Caco-2 (cell line): ENCODE data around the gene ANKRD34C. TPM values are rescaled to one million over a fixed set of nuclear protein-coding genes. Genes with fewer than 3 reads are reported as not detected.

Experiments used
- BruUV-seq: library from RNA; stranded (reverse); fragments of 400-500 nt; replicated peaks from 2 replicates; lab custom pipeline; 2021; lab: Mats Ljungman, UMichigan
- CTCF ChIA-PET: fragments of 300-600 bp; sonication (Branson Sonifier 250); formaldehyde crosslinking; loops from one replicate; lab custom pipeline; 2022; ENCODE audit warnings: antibody characterized with exemption; lab: Charles Lee
- POLR2A ChIA-PET: fragments of 300-600 bp; sonication (Branson Sonifier 250); formaldehyde crosslinking; loops from one replicate; lab custom pipeline; 2022; ENCODE audit warnings: antibody characterized with exemption; lab: Charles Lee
- DNase-seq, 2 experiments: peaks; one replicate each; pipeline versions ENCODE4 v3.0.0 to v3.0.0-alpha.2; 2020 to 2022
- H3K27me3 ChIP-seq: replicated peaks from 2 replicates; pipeline ENCODE4 v1.6.0; 2011; ENCODE audit warnings: low read length; ENCODE audit not compliant: control insufficient read depth, insufficient read depth
- H3K36me3 ChIP-seq: 2 replicates; pipeline ENCODE4 v1.5.1; 2011; ENCODE audit warnings: low read length; ENCODE audit not compliant: control insufficient read depth, insufficient read depth
- H3K4me1 ChIP-seq: fragments of 250-450 bp; sonication (Bioruptor Pico); 2 replicates; pipeline ENCODE4 v1.5.1; 2020; ENCODE audit warnings: mild to moderate bottlenecking
- H3K4me3 ChIP-seq: 2 replicates; pipeline ENCODE4 v1.5.1; 2011; ENCODE audit warnings: low read depth, mild to moderate bottlenecking, control low read depth, low read length
- H3K9me3 ChIP-seq: fragments of 250-450 bp; sonication (Bioruptor Pico); 2 replicates; pipeline ENCODE4 v1.5.1; 2020; ENCODE audit warnings: mild to moderate bottlenecking, moderate library complexity
- H3K27ac Mint-ChIP-seq: one replicate; pipeline ENCODE4 v1.8.0; 2022; ENCODE audit warnings: mixed read lengths; ENCODE audit not compliant: unreplicated experiment
- H3K27me3 Mint-ChIP-seq: one replicate; pipeline ENCODE4 v1.8.0; 2022; ENCODE audit warnings: mixed read lengths; ENCODE audit not compliant: insufficient read depth, unreplicated experiment
- H3K36me3 Mint-ChIP-seq: one replicate; pipeline ENCODE4 v1.8.0; 2022; ENCODE audit warnings: mild to moderate bottlenecking, mixed read lengths; ENCODE audit not compliant: insufficient read depth, unreplicated experiment
- H3K4me1 Mint-ChIP-seq: one replicate; pipeline ENCODE4 v1.8.0; 2022; ENCODE audit warnings: low read depth, mixed read lengths; ENCODE audit not compliant: unreplicated experiment
- H3K4me3 Mint-ChIP-seq: one replicate; pipeline ENCODE4 v1.8.0; 2022; ENCODE audit warnings: mild to moderate bottlenecking, moderate library complexity, mixed read lengths; ENCODE audit not compliant: unreplicated experiment
- H3K9me3 Mint-ChIP-seq: one replicate; pipeline ENCODE4 v1.8.0; 2022; ENCODE audit warnings: mixed read lengths; ENCODE audit not compliant: unreplicated experiment
- intact Hi-C: fragments of 100-400 bp; cut with micrococcal nuclease; formaldehyde crosslinking; loops from one replicate; pipeline ENCODE4 v1.10.0; 2022; ENCODE audit not compliant: unreplicated experiment
- total RNA-seq: library from RNA; stranded (reverse); gene quantifications from 2 replicates; pipeline ENCODE4 v1.2.3, GENCODE V29; 2022
- TF ChIP-seq, protein P1 (sequence below), 2 experiments: fragments of 200-600 bp in 1 of 2; IDR thresholded peaks; 1 replicate in 1 of 2; 2 replicates in 1 of 2; pipeline versions ENCODE4 v1.5.1 to v1.8.0; 2011 to 2022; ENCODE audit warnings: antibody characterized with exemption in 1 of 2, control low read depth in 1 of 2, inconsistent platforms in 1 of 2, low read depth in 1 of 2, low read length in 1 of 2, mild to moderate bottlenecking in 1 of 2, moderate library complexity in 1 of 2; ENCODE audit not compliant: insufficient read depth in 1 of 2, severe bottlenecking in 1 of 2, unreplicated experiment in 1 of 2

The ANKRD34C gene
- total RNA-seq, 1 experiment from 2014 or later = not detected

DNA sequence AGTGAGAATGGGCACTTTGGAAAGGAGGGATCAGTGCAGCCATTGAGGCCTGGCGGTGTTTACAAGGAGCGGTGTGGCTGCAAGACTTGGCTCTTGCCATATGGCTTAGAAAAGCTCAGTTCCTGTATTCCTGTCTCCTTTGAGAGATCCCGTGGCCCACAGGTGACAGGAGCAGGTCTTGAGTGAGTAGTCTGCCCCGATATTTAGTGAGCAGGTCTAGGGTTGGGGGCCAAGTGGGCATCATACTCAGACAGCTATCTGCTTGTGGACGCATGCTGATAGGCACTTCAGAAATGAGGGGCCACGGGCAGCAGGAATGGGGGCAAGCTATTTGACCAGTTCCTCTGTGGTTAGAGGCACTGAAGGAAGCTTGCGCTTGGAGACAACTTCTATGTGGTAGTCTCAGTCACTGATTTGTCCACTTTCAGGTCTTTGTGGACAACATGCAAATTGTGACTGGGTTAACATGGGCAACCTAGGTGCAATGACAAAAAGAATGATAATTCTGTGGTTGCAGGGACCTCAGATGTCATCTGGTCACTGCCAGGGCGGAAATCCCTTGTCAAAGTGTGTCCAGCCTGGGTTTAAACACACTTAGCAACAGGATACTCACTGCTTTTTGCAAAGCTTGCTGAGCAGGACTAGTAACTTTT, 29.5 kb downstream of the ANKRD34C start:
- intact Hi-C loops = no loop called here
- H3K27ac Mint-ChIP-seq = peak overlapping the region; percentile 79
- peaks cover 4% of the 10 kb centered on the region for H3K27me3 Mint-ChIP-seq
- Histone ChIP-seq H3K4me1 (peaks cover 6% of the 10 kb centered on the region; the same call in 1 of the 2 replicates), H3K9me3 (no peaks in the 10 kb centered on the region), H3K27me3 (no peaks in the 10 kb centered on the region; the same call in 1 of the 2 replicates), H3K36me3 (no peaks in the 10 kb centered on the region), H3K4me3 (peak overlapping the region; percentile 80)
- POLR2A ChIA-PET = no interaction called here
- BruUV-seq = TSS peak; percentile 46
- no peak for DNase-seq
- H3K36me3 Mint-ChIP-seq = peaks cover 37% of the 10 kb centered on the region
- H3K9me3 Mint-ChIP-seq = no peaks in the 10 kb centered on the region
- TF ChIP-seq, protein P1, sequence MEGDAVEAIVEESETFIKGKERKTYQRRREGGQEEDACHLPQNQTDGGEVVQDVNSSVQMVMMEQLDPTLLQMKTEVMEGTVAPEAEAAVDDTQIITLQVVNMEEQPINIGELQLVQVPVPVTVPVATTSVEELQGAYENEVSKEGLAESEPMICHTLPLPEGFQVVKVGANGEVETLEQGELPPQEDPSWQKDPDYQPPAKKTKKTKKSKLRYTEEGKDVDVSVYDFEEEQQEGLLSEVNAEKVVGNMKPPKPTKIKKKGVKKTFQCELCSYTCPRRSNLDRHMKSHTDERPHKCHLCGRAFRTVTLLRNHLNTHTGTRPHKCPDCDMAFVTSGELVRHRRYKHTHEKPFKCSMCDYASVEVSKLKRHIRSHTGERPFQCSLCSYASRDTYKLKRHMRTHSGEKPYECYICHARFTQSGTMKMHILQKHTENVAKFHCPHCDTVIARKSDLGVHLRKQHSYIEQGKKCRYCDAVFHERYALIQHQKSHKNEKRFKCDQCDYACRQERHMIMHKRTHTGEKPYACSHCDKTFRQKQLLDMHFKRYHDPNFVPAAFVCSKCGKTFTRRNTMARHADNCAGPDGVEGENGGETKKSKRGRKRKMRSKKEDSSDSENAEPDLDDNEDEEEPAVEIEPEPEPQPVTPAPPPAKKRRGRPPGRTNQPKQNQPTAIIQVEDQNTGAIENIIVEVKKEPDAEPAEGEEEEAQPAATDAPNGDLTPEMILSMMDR (IDR thresholded peaks at IDR 0.05; ENCODE audit: insufficient read depth in 1 of 2, low read depth in 1 of 2, low read length in 1 of 2, severe bottlenecking in 1 of 2, unreplicated experiment in 1 of 2) = no peak
- CTCF ChIA-PET = interaction anchor here (1.1 kb wide), 1 partner anchor 10 kb away, joined by 5 read pairs; no protein-coding TSS in a partner anchor
- H3K4me3 Mint-ChIP-seq = peak overlapping the region; percentile 90
- peaks cover 6% of the 10 kb centered on the region for H3K4me1 Mint-ChIP-seq

DNA sequence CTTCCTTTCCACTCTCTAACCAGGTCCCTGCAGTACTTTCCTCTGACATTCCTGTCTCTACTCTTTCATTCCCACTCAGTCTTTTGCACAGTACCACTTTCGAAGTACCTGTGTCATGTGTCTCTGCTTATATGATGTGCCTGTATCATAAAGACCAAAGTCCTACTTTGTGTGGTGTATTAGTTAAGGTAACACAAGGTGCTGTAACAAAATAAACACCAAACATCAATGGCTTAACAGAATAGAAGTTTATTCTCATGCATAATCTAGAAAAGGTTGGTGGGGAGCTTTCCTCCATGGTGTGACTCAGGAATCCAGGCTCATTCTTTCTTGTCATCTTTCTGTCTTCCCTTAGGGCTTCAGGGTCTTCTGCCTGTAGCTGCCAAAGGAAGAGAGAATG, 31.7 kb downstream of the ANKRD34C start:
- DNase-seq = no peak
- Mint-ChIP-seq H3K4me3 (no peak overlapping the region), H3K27ac (no peak overlapping the region), H3K9me3 (no peaks in the 10 kb centered on the region), H3K36me3 (peaks cover 49% of the 10 kb centered on the region), H3K27me3 (peaks cover 4% of the 10 kb centered on the region), H3K4me1 (peaks cover 6% of the 10 kb centered on the region)
- Histone ChIP-seq H3K9me3 (no peaks in the 10 kb centered on the region), H3K36me3 (no peaks in the 10 kb centered on the region), H3K4me3 (no peak overlapping the region), H3K4me1 (peaks cover 6% of the 10 kb centered on the region; the same call in 1 of the 2 replicates), H3K27me3 (no peaks in the 10 kb centered on the region)
- CTCF ChIA-PET = no interaction called here
- POLR2A ChIA-PET = no interaction called here
- TSS peak; percentile 1 for BruUV-seq
- intact Hi-C loops = no loop called here
- TF ChIP-seq, protein P1 (IDR thresholded peaks at IDR 0.05; ENCODE audit: insufficient read depth in 1 of 2, low read depth in 1 of 2, low read length in 1 of 2, severe bottlenecking in 1 of 2, unreplicated experiment in 1 of 2) = no peak

DNA sequence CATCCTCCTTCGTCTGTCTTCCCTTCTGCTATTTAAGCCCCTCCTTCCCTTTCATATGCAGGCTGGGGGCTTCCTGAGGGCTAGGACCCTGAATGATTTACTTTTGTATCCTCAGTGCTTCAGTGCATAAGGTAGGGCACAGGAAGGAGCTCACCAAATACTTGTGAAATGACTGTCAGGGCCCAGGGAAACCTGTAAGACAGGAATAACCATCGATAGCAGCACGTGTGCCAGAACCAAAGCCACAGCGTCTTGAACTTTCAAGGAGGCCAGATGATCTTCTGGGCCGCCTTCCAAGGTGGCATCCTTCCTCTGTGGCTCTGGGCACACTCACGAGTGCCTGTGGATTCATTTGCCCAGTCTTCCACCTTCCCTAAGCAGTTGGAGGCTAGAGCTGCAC, 32.3 kb downstream of the ANKRD34C start:
- ChIA-PET POLR2A (no interaction called here), CTCF (no interaction called here)
- no TSS peak for BruUV-seq
- no peaks in the 10 kb centered on the region for H3K36me3 ChIP-seq
- no peak overlapping the region for H3K4me3 ChIP-seq
- Mint-ChIP-seq H3K36me3 (peaks cover 49% of the 10 kb centered on the region), H3K9me3 (no peaks in the 10 kb centered on the region), H3K4me3 (no peak overlapping the region), H3K27me3 (peaks cover 4% of the 10 kb centered on the region), H3K27ac (no peak overlapping the region), H3K4me1 (peaks cover 6% of the 10 kb centered on the region)
- intact Hi-C loops = no loop called here
- TF ChIP-seq, protein P1 (IDR thresholded peaks at IDR 0.05; ENCODE audit: insufficient read depth in 1 of 2, low read depth in 1 of 2, low read length in 1 of 2, severe bottlenecking in 1 of 2, unreplicated experiment in 1 of 2) = no peak
- H3K27me3 ChIP-seq = no peaks in the 10 kb centered on the region
- peaks cover 6% of the 10 kb centered on the region; the same call in 1 of the 2 replicates for H3K4me1 ChIP-seq
- no peak for DNase-seq
- no peaks in the 10 kb centered on the region for H3K9me3 ChIP-seq
